8988T (cell line): Measurements from ENCODE around the gene RASA3.

Source experiments
- DNase-seq: peaks from one replicate; pipeline ENCODE4 v3.0.0; 2011

Gene RASA3

DNA sequence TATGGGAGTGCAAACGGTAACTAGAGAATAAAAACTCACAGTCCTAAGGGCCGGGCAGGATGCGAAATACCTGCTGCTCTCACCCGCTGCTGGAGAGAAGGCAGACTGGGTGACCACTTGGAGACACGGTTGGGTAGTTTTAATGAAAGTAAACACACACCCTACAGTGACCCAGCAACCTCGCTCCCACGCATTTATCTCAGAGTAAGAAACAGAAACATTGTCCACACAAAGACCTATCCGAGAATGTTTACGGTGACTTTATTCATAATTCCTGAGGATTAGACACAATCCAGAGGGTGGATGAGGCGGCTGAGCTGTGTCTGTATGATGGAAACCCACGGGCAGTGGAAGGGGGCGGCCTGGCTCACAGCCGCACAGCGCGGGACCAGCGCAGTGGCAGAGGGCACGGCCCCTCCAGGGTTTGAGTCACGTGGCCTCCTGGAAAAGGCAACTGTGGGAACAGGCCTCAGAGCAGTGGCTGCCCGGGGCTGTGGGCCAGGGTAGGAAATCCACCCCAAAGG lies 85.0 kb downstream of the RASA3 start:
- DNase-seq = no peak

DNA sequence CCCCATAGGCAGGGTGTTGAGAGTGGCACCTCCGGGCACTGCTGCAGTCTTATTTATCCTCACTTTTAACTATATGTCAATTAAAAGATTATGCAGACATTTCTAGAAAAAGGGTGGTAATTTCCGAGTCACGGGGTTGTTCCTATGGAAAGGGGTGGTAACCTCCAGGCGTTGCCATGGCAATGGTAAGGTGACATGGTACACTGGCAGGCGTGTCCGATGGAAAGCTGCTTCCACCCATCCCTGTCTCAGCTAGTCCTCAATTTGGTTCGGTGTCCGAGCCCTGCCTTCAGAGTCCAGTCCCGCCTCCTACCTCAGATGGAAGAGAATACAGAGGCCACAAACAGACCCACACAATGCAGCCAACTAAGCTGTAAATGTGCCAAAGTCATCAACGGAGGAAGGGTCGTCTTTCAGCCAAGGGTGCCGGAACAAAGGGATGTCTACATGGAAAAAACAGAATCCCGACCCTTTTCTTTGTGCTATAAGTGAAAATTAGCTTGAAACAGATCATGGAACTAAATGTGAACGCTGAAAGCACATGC lies 85.9 kb downstream of the RASA3 start:
- DNase-seq = no peak

DNA sequence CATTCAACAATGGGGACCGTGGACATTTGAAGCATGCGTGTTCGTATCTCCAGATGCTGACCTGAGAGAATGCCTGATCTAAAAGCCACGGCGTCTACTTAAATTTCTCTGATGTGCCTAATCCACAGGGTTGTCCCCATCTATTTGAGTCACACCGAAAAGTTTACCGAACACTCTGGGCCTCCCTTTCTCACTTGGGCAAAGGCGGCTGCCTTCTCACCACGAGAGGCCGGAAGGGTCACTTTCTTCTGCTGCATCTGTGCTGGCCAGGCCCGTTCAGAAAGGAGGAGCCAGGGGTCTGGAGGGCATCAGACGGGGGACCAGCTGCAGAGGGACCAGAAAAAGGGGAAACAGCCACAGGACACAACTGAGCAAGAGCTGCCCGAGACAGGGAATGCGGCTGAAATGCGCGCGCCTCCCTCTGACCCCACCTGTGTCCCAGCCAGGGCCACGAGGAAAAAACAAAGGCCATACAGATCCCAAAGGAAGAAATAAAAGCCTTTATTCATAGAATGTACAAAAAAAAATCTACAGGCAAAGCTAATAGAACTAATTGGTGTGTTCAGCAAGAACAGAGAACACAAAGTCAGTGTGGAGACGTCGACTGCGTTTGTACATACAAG lies 87.2 kb downstream of the RASA3 start:
- DNase-seq = no peak

DNA sequence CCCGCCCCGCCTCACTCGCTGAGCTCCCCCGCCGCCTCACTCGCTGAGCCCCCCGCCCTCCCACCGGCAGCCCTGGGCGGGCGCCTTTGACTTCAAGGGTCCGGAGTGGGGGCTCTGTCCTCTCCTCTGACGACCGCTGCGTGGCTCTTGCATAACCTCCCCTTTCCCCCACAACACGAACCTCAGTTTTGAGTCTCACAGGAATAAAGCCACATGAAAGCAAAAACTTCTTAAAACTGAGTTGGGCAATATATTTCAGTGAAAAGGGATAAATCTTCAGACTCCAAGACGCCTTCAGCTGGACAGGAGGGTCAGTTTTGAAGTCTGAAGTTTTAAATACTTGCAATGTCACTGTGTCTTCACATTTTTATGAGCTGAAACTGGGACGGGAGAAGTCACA lies 87.9 kb downstream of the RASA3 start:
- DNase-seq = no peak

DNA sequence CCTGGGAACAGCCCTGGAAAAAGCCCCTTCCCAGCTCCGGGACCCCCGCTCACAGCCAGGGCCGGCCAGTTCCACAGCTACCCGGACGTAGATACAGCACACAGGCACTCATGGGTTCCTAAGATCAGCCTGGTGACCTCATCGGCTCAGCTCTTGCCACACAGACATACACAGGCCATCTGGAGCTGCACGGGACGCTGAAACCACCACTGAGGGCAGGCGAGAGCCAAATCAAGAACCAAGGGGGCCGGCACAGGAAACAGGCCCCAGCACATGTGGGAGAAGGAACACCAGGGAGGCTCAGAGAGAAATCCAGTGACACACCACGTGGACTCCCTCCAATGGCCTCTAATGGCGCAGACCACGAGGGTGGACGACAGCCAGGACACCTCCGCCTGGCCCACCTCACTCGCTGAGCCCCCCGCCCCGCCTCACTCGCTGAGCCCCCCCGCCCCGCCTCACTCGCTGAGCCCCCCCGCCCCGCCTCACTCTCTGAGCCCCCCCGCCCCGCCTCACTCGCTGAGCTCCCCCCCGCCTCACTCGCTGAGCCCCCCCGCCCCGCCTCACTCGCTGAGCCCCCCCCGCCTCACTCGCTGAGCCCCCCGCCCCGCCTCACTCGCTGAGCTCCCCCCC lies 88.9 kb downstream of the RASA3 start:
- DNase-seq = peak; percentile 77

DNA sequence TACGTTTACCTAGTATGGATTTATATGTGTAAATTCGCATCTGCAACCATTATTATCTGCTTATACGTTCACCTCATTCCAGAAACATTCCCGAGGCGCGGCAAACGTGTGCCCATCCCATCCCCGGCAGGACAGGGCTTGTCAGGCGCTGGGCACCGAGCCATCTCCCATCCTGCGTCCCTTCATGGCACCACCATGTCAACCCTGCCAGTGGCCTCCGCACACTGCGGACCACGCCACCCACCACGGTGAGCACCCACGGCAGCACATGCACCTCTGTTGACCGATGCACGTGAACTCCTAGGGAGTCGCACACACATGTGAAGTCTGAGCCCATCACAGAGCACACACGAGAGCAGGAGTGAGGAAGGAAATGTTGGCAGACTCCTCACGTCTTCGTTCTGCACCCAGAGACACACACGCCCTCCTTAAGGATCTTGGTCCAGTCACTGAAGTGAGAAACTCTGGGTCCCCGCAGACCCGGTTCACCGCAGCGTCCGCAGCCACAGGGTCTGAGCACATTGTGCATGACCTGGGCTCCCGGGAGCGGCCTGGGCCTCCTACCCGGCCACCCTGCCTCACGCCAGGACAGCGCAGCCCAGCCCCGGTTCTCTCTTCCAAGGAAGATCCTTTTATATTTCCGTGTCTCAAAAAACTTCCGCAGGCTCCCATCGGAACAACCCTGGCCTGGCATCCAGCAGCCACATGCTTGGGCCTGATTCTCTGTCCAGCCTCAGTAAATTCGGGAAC lies 90.2 kb downstream of the RASA3 start:
- DNase-seq = no peak

DNA sequence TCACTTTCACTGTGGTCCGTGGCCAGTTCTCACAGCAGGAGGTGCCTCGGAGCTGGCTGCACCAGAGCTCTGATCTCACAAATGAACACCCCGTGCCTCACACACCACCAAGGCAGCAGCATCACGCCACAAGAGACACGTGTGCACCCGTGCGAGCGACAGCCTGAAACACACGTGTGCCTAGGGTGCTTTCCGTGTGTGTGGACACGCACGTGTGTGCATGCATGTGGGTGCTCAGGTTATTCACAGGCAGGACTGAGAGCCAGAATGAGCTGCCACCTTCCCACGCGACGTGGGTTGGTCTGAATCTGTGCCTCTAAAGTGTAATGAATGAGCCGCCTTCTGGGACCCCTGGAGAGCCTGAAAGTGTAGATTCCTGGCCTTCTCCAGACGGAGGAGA lies 90.9 kb downstream of the RASA3 start:
- DNase-seq = no peak

DNA sequence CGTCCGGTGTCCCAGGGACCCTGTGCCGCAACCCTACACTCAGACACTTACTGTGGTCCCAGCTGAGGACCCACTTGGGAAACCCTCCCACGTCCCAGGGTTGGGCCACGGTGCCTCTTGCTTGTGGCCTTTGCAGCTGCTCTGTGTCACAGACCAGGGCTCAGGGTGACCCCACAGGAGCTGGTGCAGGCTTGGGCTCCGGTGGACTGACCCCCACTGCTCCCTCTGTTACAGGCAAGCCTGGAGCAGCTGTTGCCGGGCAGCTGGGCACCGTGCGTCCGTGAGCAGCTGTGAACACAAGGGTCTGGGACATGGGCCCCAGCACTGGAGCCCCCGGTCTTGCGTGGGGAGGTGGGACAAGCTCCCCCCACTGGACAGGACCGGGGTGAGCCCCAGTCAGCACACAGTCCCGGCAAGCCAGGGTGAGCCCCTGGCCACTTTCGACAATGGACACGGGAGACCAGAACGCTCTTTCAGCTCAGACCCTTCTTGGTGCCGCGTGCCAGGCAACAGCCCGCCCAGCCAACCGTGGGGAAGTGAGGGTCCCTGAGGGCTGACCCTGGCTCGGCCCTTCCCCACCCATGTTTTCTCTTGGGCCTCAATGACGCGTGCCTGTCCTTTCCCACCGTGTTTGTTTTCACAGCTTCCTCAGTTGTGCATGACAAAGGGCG lies 92.8 kb downstream of the RASA3 start:
- DNase-seq = no peak

DNA sequence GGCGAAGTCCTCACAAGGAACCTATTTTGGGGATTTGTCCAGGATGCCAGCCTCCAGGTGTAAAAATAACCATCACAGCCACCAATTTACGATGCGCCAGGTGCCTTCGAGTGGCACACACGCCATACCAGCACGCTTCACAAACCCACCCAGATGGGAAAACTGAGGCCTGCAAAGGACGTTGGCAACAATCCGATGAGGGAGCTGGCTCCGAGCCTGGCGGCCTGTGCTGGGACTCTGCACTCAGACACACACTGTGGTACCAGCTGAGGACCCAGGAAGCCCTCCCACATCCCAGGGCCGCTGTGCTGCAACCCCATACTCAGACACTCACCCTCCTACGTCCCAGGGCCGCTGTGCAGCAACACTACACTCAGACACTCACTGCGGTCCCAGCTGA lies 93.5 kb downstream of the RASA3 start:
- no peak for DNase-seq

DNA sequence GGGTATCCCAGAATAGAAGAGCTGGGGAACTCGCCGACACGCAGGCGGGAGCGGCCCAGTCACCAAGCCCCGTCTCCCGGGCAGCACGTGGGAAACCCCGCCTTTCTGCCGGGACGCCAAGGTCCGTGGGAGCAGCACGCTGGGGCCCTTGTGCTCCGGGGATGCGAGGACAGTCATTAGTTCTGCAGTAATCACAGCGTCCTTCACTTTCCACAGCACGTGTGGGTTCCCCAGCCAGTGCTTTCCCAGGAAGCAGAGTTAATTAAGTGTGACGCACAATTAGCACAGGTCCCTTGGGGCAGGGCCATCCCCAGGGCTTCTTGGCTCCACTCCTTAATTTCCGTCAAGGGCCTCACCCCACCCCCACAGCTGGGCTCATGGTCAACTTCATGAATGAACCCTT lies 94.2 kb downstream of the RASA3 start:
- DNase-seq = no peak

DNA sequence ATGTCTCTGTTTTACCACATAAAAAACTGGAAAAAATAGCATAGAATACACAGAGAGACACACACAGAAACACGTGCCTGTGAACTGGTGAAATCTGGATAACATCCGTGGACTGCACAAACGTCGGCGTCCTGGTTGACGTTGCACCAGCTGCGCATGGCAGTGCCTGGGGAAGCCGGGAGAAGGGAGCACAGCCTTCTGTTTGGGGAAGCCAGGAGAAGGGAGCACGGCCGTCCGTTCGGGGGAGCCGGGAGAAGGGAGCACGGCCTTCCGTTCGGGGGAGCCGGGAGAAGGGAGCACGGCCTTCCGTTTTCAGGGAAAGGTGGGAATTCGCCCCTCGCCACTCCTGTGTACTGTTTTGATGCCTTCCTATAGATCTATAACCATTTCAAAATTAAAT lies 94.7 kb downstream of the RASA3 start:
- DNase-seq = no peak

DNA sequence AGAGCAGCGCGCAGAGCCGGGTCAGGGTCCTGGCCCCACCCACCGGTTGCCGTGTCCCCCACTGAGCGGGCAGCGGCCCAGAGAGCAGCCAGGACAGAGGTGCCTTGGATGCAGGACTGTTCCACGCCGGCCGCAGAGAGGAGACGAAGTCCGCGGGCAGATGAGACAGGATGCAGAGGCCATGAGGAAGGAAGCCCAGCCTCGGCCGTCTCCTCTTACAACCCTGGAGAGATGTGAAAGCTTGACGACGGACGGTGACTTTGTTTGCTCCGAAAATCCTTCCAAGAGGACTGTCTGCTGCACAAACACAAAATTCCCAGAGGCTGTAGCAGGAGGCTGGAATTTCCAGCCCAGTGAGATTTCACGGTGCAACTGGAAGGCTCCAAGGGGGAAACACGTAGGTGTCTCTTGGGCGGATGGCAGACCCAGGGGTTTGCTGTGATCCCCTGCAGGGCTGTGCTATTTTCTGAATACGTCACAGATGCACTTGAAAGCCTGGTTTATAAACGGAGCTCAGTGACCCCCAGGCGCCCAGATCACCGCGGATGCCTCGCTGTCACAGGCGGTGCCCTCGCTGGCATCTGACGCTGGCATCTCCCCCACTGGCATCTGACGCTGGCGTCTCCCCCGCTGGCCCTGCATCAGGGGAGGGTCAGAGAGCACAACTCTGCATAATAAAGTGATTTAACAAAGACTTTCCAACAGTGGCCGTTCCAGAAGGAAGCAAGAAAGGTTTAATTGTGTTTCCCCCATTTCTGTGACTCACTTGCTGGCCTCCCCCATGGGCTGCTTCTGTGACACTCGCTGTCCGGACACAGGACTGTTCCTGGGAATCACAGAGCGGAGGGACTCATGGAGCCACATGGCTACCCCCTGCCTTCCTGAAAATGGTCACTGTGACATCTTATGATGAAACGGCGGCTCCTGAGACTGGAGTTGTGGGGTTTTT lies 96.6 kb downstream of the RASA3 start:
- no peak for DNase-seq

DNA sequence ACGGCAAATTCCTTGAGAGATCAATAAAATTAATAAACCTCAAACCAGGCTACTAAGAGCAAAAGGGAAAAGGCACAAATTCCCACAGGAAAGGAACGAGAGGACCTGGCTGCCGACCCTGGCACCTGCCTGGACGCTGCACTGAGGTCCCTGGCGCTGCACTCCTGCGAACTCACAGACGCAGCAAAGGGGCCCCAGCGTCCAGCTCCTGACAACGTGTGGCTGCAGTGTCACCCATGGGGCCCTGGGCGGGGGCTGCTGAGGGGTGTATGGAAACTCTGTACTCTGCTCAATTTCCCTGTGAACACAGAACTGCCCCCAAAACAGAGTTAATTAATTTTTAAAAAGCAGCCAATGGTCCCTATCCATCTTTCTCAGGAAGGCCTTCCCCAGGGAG lies 97.2 kb downstream of the RASA3 start:
- DNase-seq = no peak

DNA sequence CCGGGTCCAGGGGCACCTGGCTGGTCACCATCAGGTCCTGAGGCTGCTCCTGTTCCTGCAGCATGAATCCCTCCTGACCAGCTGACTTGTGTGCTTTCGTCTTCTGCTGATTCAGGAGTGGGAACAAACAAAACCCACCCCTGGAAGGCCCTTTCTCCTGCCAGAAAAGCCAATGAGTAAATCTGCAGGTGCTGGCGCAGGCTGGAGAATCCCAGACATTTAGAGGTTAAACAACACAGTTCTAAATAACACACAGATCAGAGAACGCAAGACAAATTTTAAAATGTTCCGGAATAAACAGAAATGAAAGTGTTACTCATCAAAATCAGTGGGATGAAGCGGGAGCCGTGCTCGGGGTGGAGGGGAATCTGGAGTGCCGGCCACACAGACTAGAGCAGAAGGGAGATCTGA lies 97.9 kb downstream of the RASA3 start:
- no peak for DNase-seq

DNA sequence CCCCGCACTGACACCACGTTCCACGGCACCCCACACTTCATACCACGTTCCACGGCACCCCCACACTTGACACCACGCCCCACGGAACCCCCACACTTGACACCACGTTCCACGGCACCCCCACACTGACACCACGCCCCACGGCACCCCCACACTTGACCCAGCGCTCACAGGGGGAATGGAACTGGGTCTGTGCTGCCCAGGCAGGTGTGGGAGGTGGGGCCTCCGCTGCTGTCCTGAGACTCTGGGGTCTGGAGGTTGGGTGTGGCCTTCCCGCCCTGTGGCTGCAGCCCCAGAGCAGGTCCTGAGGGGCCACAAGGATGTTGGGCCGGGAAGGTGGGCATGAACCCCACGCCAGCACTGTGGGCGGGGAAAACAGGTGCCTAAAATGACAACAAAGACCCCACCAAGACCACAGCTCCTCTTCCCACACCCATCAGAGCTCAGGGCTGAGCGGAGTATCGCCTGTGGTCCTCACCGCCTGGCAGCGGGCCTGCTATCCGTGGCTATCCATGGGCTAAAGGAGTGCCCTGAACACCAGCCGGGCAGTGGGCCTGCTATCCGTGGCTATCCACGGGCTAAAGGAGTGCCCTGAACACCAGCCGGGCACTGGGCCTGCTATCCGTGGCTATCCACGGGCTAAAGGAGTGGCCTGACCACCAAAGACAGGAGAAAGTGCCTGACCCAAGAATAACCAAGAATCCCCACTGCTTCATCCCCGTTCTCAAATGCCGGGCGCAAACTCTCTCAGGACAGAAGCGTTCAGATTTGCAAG lies 98.7 kb downstream of the RASA3 start:
- DNase-seq = no peak

DNA sequence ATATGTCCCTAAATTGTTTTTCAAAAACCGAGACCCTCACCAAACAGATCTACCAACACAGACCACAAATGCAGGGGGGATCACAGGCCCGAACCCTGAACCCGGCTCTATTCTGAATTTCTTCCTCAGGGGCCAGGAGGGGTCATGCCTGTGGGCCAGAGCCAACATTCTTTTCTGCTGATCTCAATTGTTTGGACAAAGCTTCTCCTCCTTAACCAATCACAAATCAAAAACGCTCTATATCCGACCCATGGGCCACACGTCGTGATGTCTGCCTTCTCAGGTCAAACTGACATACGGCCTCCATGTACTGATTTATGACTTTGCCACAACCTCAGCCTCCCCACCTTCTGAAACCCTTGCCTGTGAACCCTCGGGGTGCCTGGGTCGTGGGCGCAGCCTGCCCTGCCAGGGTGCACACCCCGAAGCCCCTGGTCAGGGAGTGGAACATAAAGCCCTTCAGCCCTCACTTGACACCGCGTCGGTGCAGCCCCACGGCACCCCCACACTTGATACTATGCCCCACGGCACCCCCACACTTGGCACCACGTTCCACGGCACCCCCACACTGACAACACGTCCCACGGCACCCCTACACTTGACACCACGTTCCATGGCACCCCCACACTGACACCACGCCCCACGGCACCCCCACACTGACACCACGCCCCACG lies 100.2 kb downstream of the RASA3 start:
- no peak for DNase-seq

DNA sequence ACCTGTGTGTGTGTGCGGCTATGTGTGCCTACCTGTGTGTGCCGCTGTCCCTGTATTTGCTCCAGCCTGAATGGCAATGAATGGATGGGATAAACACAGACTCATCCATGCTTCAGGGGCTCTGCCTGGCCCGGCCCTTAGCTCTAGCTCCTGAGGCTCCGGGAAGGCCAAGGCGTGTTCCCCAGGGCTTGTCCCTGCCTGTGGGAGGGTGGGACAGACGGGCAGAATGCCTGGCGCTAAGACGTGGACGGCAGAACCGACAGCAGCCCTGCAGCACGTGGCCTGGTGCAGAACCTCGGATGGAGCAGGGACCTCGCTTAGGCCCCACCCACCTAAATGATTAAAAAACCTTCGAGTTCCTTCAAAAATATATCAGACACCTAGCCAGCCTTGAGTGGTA lies 100.8 kb downstream of the RASA3 start:
- DNase-seq = no peak

DNA sequence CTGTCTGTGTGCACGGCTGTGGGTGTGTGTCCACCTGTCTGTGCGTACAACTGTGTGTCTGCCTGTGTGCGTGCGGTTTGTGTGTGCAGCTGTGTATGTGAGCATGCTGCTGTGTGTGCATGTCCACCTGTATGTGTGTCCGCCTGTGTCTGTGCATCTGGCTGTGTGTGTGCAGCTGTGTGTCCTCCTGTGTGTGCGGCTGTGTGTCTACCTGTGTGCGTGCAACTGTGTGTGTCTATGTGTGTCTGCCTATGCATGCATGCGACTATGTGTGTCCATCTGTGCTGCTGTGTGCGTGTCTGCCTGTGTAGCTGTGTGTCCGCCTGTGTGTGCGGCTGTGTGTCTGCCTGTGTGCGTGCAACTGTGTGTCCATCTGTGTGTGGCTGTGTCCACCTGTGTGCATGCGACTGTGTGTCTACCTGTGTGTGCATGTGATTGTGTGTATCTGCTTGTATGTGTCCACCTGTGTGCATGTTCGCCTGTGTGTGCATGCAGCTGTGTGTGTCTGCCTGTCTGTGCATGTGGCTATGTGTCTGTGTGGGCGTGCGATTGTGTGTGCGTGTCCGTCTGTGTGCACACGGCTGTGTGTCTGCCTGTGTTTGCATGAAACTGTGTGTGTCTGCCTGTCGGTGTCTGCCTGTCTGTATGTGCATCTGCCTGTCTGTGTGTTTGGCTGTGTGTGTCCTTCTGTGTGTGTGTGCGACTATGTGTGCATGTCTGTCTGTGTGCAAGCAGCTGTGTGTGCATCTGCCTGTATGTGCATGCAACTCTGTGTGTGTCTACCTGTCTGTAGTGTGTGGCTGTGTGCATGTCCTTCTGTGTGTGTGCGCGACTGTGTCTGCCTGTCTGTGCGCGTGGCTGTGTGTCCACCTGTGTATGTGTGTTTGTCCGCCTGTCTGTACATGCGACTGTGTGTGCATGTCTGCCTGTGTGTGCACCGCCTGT lies 101.5 kb downstream of the RASA3 start:
- no peak for DNase-seq

DNA sequence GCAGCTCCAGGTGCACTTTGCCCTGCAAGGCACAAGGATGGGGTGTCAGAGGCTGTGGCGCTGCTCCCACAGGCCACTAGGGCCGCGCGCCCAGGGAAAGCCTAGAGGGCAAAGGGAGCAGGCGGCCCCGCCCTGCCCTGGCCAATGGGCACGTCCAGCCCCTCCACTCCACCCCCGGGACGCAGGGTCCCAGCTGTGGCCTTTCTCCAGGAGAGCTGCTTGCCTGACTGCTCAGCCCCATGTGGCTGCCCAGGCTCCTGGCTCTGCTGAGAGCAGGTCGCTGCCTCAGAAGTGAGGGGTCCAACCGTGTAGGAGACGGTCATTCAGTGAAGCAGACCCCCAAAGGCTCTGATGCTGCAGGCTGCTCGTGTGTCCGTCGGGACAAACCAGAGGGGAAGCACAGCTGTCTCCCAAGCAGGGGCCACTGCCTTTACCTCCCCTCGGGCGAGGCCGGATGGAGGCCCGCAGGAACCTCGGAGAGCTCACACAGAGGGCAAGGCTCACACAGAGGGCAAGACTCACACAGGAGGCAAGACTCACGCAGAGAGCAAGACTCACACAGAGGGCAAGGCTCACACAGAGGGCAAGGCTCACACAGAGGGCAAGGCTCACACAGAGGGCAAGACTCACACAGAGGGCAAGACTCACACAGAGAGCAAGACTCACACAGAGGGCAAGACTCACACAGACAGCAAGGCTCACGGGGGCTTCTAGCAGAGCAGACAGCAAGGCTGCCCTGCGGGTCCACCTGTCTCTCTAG lies 102.4 kb downstream of the RASA3 start:
- DNase-seq = no peak
